ENCODE results near the gene DPT.

Gene DPT

GRCh38 chr1:168686666-168687065 is 42.3 kb downstream of the DPT start:
- H3K79me1 ChIP-seq (replicated peaks; ENCODE audit: low read length, poor library complexity, severe bottlenecking), result no peaks in the 10 kb centered on the region
- no peak overlapping the region for H3K4me3 ChIP-seq (ENCODE audit: insufficient read depth in 1 of 2, low read depth in 1 of 2, low read length in 2 of 2)
- H3K4me1 ChIP-seq (ENCODE audit: control insufficient read depth, insufficient read depth, low read depth, low read length), result peaks cover 9% of the 10 kb centered on the region
- no peak overlapping the region for H3K18ac ChIP-seq (ENCODE audit: low read depth in 1 of 2, low read length in 2 of 2)
- H3K4me2 ChIP-seq (ENCODE audit: low read length, poor library complexity, severe bottlenecking), result peak overlapping the region; percentile 19
- peaks cover 5% of the 10 kb centered on the region for H3K9me3 ChIP-seq (ENCODE audit: control insufficient read depth, low read length)
- no peak overlapping the region for H2BK15ac ChIP-seq (ENCODE audit: low read depth, poor library complexity, severe bottlenecking)
- H3K36me3 ChIP-seq (ENCODE audit: control insufficient read depth in 1 of 2, insufficient read depth in 2 of 2, low read depth in 1 of 2, low read length in 2 of 2), result no peaks in the 10 kb centered on the region
- no peak overlapping the region for H4K8ac ChIP-seq (ENCODE audit: low read length)
- H2AK5ac ChIP-seq (ENCODE audit: low read length, severe bottlenecking), result peak overlapping the region; percentile 60
- no peak overlapping the region for H2BK120ac ChIP-seq (ENCODE audit: low read depth, low read length)
- no peak overlapping the region for H3K14ac ChIP-seq (ENCODE audit: low read length in 2 of 2)
- H2AFZ ChIP-seq (ENCODE audit: low read depth, low read length), result no peak overlapping the region
- DNase-seq, result no peak
- H2BK12ac ChIP-seq (ENCODE audit: low read length in 2 of 2), result no peak overlapping the region
- no peak overlapping the region for H3K4ac ChIP-seq (ENCODE audit: low read depth in 1 of 2, low read length in 2 of 2)
- H3K9ac ChIP-seq (ENCODE audit: low read length), result no peak overlapping the region
- no peak overlapping the region for H3K23ac ChIP-seq (ENCODE audit: low read length in 2 of 2)
- H3K27ac ChIP-seq (ENCODE audit: low read length, poor library complexity, severe bottlenecking), result peak overlapping the region; percentile 64
- no peak overlapping the region for H2BK5ac ChIP-seq (ENCODE audit: low read depth, low read length, poor library complexity, severe bottlenecking)
- no peaks in the 10 kb centered on the region for H3K27me3 ChIP-seq (ENCODE audit: control insufficient read depth in 1 of 2, insufficient read depth in 1 of 2, low read length in 2 of 2)
- no peak overlapping the region for H4K91ac ChIP-seq (ENCODE audit: low read length)
- 87% methylated on average over 2 of the region's 2 CpGs for WGBS

- no peak overlapping the region for H2AFZ ChIP-seq (ENCODE audit: low read depth, low read length)
- H3K79me1 ChIP-seq (replicated peaks; ENCODE audit: low read length, poor library complexity, severe bottlenecking), result no peaks in the 10 kb centered on the region
- no peak overlapping the region for H2BK12ac ChIP-seq (ENCODE audit: low read length in 2 of 2)
- no peaks in the 10 kb centered on the region for H3K27me3 ChIP-seq (ENCODE audit: control insufficient read depth in 1 of 2, insufficient read depth in 1 of 2, low read length in 2 of 2)
- no peak overlapping the region for H2BK120ac ChIP-seq (ENCODE audit: low read depth, low read length)
- 100% methylated on average over 1 of the region's 1 CpG for WGBS
- H3K9ac ChIP-seq (ENCODE audit: low read length), result no peak overlapping the region
- no peak overlapping the region for H3K4me3 ChIP-seq (ENCODE audit: insufficient read depth in 1 of 2, low read depth in 1 of 2, low read length in 2 of 2)
- H2BK15ac ChIP-seq (ENCODE audit: low read depth, poor library complexity, severe bottlenecking), result no peak overlapping the region
- DNase-seq, result no peak
- H2BK5ac ChIP-seq (ENCODE audit: low read depth, low read length, poor library complexity, severe bottlenecking), result no peak overlapping the region
- H3K4me1 ChIP-seq (ENCODE audit: control insufficient read depth, insufficient read depth, low read depth, low read length), result peaks cover 3% of the 10 kb centered on the region
- no peaks in the 10 kb centered on the region for H3K36me3 ChIP-seq (ENCODE audit: control insufficient read depth in 1 of 2, insufficient read depth in 2 of 2, low read depth in 1 of 2, low read length in 2 of 2)
- no peak overlapping the region for H3K27ac ChIP-seq (ENCODE audit: low read length, poor library complexity, severe bottlenecking)
- H3K4ac ChIP-seq (ENCODE audit: low read depth in 1 of 2, low read length in 2 of 2), result no peak overlapping the region
- no peak overlapping the region for H3K14ac ChIP-seq (ENCODE audit: low read length in 2 of 2)
- H4K91ac ChIP-seq (ENCODE audit: low read length), result no peak overlapping the region
- no peak overlapping the region for H3K4me2 ChIP-seq (ENCODE audit: low read length, poor library complexity, severe bottlenecking)
- H2AK5ac ChIP-seq (ENCODE audit: low read length, severe bottlenecking), result no peak overlapping the region
- H4K8ac ChIP-seq (ENCODE audit: low read length), result no peak overlapping the region
- no peak overlapping the region for H3K23ac ChIP-seq (ENCODE audit: low read length in 2 of 2)
- peaks cover 12% of the 10 kb centered on the region for H3K9me3 ChIP-seq (ENCODE audit: control insufficient read depth, low read length)
- no peak overlapping the region for H3K18ac ChIP-seq (ENCODE audit: low read depth in 1 of 2, low read length in 2 of 2)
Measured at GRCh38 chr1:168683871-168684270, 45.1 kb downstream of the DPT start.

GRCh38 chr1:168676861-168677260 is 52.1 kb downstream of the DPT start:
- no peaks in the 10 kb centered on the region for H3K4me1 ChIP-seq (ENCODE audit: control insufficient read depth, insufficient read depth, low read depth, low read length)
- H3K9ac ChIP-seq (ENCODE audit: low read length), result no peak overlapping the region
- H2AK5ac ChIP-seq (ENCODE audit: low read length, severe bottlenecking), result no peak overlapping the region
- H3K36me3 ChIP-seq (ENCODE audit: control insufficient read depth in 1 of 2, insufficient read depth in 2 of 2, low read depth in 1 of 2, low read length in 2 of 2), result no peaks in the 10 kb centered on the region
- H3K27me3 ChIP-seq (ENCODE audit: control insufficient read depth in 1 of 2, insufficient read depth in 1 of 2, low read length in 2 of 2), result no peaks in the 10 kb centered on the region
- H3K23ac ChIP-seq (ENCODE audit: low read length in 2 of 2), result no peak overlapping the region
- no peak overlapping the region for H3K14ac ChIP-seq (ENCODE audit: low read length in 2 of 2)
- H4K8ac ChIP-seq (ENCODE audit: low read length), result no peak overlapping the region
- H2AFZ ChIP-seq (ENCODE audit: low read depth, low read length), result no peak overlapping the region
- H4K91ac ChIP-seq (ENCODE audit: low read length), result no peak overlapping the region
- no peak overlapping the region for H2BK12ac ChIP-seq (ENCODE audit: low read length in 2 of 2)
- DNase-seq, result no peak
- H3K18ac ChIP-seq (ENCODE audit: low read depth in 1 of 2, low read length in 2 of 2), result no peak overlapping the region
- no peak overlapping the region for H2BK120ac ChIP-seq (ENCODE audit: low read depth, low read length)
- no peak overlapping the region for H3K4ac ChIP-seq (ENCODE audit: low read depth in 1 of 2, low read length in 2 of 2)
- no peaks in the 10 kb centered on the region for H3K79me1 ChIP-seq (replicated peaks; ENCODE audit: low read length, poor library complexity, severe bottlenecking)
- H3K9me3 ChIP-seq (ENCODE audit: control insufficient read depth, low read length), result peaks cover 7% of the 10 kb centered on the region
- H3K27ac ChIP-seq (ENCODE audit: low read length, poor library complexity, severe bottlenecking), result no peak overlapping the region
- H3K4me2 ChIP-seq (ENCODE audit: low read length, poor library complexity, severe bottlenecking), result no peak overlapping the region
- H2BK15ac ChIP-seq (ENCODE audit: low read depth, poor library complexity, severe bottlenecking), result no peak overlapping the region
- no peak overlapping the region for H2BK5ac ChIP-seq (ENCODE audit: low read depth, low read length, poor library complexity, severe bottlenecking)
- no peak overlapping the region for H3K4me3 ChIP-seq (ENCODE audit: insufficient read depth in 1 of 2, low read depth in 1 of 2, low read length in 2 of 2)
- 95% methylated on average over 1 of the region's 1 CpG for WGBS

- Histone ChIP-seq H3K9me3 (ENCODE audit: control insufficient read depth, low read length) (peaks cover 3% of the 10 kb centered on the region), H4K91ac (ENCODE audit: low read length) (no peak overlapping the region), H3K4me1 (ENCODE audit: control insufficient read depth, insufficient read depth, low read depth, low read length) (no peaks in the 10 kb centered on the region), H3K9ac (ENCODE audit: low read length) (no peak overlapping the region), H2BK12ac (ENCODE audit: low read length in 2 of 2) (no peak overlapping the region), H3K18ac (ENCODE audit: low read depth in 1 of 2, low read length in 2 of 2) (no peak overlapping the region), H3K4ac (ENCODE audit: low read depth in 1 of 2, low read length in 2 of 2) (no peak overlapping the region), H2AFZ (ENCODE audit: low read depth, low read length) (no peak overlapping the region), H2BK5ac (ENCODE audit: low read depth, low read length, poor library complexity, severe bottlenecking) (no peak overlapping the region), H3K23ac (ENCODE audit: low read length in 2 of 2) (no peak overlapping the region), H3K79me1 (replicated peaks; ENCODE audit: low read length, poor library complexity, severe bottlenecking) (no peaks in the 10 kb centered on the region), H4K8ac (ENCODE audit: low read length) (no peak overlapping the region), H3K4me3 (ENCODE audit: insufficient read depth in 1 of 2, low read depth in 1 of 2, low read length in 2 of 2) (no peak overlapping the region), H2BK120ac (ENCODE audit: low read depth, low read length) (no peak overlapping the region), H3K4me2 (ENCODE audit: low read length, poor library complexity, severe bottlenecking) (no peak overlapping the region), H3K27ac (ENCODE audit: low read length, poor library complexity, severe bottlenecking) (no peak overlapping the region), H3K27me3 (ENCODE audit: control insufficient read depth in 1 of 2, insufficient read depth in 1 of 2, low read length in 2 of 2) (no peaks in the 10 kb centered on the region), H3K14ac (ENCODE audit: low read length in 2 of 2) (no peak overlapping the region), H3K36me3 (ENCODE audit: control insufficient read depth in 1 of 2, insufficient read depth in 2 of 2, low read depth in 1 of 2, low read length in 2 of 2) (no peaks in the 10 kb centered on the region), H2AK5ac (ENCODE audit: low read length, severe bottlenecking) (no peak overlapping the region), H2BK15ac (ENCODE audit: low read depth, poor library complexity, severe bottlenecking) (no peak overlapping the region)
- WGBS, result 83% methylated on average over 5 of the region's 6 CpGs
- DNase-seq, result no peak
Measured at GRCh38 chr1:168676029-168676812, 52.8 kb downstream of the DPT start.
